GM19467 (cell line): Measurements from ENCODE around the gene TMPRSS6.
A peak's percentile ranks its signal among the peaks of the same experiment; 100 is the strongest.

ENCODE experiments used
- ATAC-seq: cut with Tn5 transposase; IDR thresholded peaks from one replicate; pipeline ENCODE4 v1.9.1; 2021; ENCODE audit warnings: mild to moderate bottlenecking, moderate library complexity; ENCODE audit not compliant: unreplicated experiment

Gene TMPRSS6

DNA sequence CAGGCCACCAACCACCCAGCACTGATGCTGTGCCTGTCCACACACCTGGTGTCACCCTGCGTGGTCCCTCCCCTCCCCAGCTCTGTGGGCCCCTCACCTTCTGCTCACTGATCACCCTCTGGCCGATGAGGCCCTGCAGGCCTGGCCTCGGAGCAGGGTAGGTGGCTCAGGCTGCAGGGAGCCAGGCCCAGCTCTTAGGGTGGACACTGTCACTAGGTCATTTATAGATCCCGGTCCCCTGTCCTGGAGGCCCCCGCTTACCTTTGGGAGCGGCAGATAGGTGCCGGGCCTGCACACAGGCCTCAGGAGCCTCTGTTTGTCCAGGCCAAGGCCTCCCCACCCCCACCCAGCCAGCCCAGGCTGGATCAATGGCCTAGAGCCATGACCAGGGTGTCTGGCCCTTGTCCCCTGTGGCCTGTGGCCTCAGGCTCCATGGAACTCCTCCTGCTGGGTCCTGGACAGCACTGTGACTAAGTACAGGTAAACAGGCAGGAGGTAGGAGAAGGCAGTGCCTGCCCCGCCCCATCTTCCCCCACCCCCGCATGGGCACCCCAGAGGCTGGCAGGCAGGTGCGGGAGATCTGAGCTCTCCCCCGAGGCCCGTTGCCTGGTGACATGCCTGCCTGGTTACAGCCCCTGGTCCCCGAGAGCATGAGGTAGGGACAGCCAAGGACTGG is at the start of gene TMPRSS6:
Gene TMPRSS6 (minus strand): TSS at position 472 of the 676 bp plus-strand sequence. CDS start 6,296 bp downstream, outside the sequence.
- ATAC-seq: no peak

DNA sequence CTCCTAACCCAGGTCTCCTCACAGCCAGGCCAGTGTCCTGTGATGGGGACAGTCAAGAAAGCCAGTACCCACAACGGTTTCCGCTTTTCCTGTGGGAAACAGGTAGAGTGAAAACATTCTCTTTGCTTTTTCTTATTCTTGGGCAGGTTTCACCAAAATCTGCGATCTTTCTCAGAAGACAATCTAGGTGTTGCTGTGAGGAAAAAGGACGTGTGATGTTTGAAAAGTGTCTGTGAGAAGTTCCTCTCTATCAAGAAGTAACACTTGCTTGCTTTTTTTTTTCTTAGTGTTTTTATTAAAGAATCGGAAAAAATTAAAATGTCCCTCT is 49.4 kb upstream of the TMPRSS6 start:
- ATAC-seq: no peak

DNA sequence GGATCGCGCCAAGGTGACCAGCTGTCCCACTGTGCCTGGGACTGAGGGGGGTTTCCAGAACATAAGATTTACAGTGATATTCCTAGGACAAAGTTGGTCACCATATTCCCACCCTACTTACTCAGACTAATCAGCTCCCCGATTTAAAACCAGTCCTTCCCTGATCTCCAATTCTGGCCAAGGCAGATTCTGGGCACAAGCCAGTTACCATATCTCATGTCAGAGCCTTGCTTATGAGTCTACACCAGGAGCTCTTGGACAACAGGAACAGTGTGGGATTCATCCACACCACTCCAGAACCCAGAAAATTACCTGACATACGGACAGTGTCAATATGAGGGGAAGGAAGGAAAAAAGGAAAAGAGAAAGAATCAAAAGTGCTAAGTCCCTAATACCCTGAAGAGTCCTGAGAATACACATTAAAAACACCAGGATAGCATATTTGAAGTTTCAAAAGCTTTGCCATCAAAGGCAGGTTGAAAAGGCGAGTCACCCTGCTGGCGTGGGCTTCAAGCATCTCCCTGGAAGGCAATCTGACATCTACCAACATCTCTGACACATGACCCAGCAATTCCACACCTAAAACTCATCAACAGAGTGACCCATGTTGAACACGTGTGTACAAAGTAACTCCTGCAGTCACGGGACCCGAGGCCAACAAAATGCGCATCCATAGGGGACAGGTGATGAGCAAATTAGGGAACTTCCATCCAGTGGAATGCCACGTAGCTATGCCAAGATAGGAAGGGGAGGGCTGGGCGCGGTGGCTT is 48.2 kb upstream of the TMPRSS6 start:
- no peak for ATAC-seq

GRCh38 chr22:37156686-37157435 is 47.3 kb upstream of the TMPRSS6 start:
- ATAC-seq: no peak

DNA sequence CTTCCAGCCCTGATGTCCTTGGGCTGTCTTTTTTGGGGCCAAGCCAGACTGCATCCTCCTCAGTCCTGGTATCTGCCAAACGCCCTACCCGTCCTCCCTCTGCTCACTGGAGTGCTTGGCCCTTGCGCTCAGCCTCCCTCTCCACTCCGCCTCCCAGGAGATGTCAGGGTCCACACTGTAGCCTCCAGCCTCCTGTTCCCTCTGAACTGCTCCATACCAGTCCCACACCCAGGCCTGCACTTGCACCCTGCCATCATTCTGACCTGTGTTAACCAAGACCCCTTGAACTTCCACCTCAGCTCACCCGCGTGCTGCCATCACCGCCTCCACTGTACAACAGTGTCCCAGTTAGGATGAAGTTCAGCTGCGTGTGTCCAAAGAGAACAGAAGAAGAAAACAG is 46.5 kb upstream of the TMPRSS6 start:
- ATAC-seq: no peak

DNA sequence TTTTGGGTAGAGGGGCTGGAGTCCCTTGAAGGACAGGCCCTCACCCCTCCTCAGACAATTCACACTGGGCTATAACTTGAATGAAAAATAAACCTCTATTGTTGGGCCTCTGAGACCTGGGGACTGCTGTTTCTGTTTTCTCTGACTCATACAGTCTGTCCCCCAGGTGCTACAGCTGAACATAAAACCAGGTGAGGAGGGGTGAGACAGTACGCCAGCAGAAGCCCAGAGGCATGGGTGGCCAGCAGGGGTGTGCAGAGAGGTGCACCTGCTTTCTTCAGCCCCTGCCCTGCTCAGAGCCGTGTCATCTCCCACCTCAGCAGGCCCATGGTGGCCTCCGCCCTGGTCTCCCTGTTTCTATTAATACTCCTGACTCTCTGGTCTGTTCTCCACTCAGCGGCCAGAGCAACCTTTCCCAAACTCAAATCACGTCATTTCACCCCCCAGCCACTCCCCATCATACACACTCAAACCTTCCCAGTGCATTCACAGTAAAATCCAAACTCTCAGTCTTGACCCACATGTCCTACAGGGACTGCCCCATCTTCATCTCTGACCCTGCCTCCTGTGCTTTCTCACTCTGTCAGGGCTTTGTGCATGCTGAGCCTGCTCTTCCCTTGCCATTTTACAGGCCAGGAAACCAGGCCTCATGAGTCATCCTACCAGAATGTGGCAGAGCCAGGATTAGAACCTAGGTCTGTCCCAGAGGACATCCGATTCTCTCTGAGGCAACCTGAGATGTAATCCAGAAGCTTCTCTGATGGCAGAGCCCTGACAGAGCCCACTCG is 45.6 kb upstream of the TMPRSS6 start:
- no peak for ATAC-seq

DNA sequence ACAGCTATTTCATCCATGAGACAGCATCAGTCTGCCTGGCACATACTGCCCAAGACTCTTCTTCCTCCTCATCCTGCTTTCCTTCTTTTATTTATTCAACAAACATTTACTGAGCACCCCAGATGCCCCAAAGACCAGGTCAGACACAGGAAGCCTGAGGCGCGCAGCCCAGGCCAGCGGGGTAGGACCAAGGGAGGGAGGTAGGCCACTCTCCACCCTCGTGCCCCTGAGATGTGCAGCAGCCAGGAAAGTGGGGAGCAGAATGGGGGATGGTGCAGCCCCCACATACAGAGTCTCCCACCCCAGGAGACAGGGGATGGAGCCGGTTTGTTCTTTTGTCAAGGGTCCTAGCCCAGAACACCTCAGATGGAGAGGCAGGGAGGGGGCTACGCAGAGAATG is 44.4 kb upstream of the TMPRSS6 start:
- ATAC-seq: no peak

- ATAC-seq: no peak
Measured at GRCh38 chr22:37151401-37151800, 41.9 kb upstream of the TMPRSS6 start.

- ATAC-seq: no peak
Measured at GRCh38 chr22:37150701-37151100, 41.2 kb upstream of the TMPRSS6 start.

GRCh38 chr22:37148742-37149665 is 39.5 kb upstream of the TMPRSS6 start:
- peak; percentile 5 for ATAC-seq

DNA sequence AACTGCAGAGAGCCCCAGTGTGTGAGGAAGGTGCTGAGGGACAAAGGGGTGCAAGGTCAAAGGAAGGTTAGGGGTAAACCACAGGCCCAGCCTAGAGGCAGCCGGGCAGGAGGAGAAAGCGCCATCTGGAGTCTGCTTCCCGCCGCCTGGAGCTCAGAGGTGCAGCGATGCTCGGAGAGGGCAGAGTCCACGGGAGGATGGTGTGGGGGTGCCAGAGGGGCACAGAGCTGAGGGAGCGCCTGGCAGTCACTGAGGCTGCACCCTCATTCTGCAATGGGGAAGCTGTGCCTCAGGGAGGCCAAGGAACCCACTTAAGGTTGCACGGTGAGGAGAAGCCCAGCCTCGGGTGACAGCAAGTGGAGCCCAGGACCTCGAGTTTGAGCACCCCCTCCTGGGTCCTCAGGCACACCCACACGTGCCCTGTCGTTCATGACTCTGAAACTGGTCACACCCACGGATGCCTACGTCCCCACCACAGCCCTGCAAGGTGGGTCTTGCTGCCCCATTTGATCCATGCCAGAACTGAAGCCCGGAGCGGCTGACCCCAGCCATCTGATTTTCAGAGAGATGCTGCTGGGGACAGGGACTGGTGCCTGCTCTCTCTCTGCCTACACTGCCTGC is 38.6 kb upstream of the TMPRSS6 start:
- ATAC-seq: no peak

- ATAC-seq: no peak
Measured at GRCh38 chr22:37147186-37147990, 37.9 kb upstream of the TMPRSS6 start.

DNA sequence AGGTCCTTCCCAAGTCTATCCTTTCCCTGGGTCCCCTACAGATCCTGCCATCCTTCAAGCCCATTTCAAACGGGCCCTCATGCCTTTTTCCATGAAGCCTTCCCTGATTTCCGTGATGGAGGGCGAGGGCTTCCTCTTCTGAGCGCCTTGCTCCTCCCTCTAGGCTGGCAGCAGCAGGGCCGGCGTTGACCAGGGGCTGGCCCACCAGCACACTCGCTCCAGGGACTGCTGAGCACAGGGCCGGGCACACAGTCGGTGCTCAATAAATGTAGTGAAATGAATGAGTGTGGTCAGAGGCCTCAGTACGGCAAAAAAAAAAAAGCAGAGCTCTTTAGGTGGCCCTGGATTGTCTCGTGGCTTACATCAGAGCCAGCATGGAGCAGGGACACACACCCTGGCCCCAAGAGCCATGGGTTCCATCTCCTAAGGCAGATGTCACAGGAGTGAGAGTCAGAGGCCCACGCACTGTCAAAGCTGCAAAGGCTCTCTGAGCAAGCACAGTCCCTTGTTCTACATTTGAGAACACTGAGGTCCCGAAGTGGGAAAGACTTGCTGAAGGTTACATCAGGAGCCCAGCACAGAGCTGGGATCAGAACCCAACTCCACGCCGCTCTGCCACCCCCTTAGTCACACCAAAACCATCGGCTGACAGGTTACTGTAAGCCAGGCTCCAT is 37.1 kb upstream of the TMPRSS6 start:
- no peak for ATAC-seq

DNA sequence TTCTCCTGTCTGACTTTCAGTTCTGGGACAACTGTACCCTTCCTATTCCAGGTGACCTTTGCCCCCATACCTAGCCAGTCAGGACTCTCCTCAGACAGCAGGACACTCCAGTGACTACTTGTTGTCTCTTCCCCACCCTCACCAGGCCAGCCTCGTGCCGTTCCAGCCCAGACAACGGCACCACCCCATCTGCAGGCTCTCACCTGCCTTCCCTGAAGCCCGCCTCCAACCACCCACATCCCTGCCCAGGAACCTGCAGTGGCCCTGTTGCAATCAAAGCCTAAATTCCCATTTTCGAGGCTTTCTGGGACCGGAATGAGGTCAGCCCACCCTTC is 36.5 kb upstream of the TMPRSS6 start:
- no peak for ATAC-seq

DNA sequence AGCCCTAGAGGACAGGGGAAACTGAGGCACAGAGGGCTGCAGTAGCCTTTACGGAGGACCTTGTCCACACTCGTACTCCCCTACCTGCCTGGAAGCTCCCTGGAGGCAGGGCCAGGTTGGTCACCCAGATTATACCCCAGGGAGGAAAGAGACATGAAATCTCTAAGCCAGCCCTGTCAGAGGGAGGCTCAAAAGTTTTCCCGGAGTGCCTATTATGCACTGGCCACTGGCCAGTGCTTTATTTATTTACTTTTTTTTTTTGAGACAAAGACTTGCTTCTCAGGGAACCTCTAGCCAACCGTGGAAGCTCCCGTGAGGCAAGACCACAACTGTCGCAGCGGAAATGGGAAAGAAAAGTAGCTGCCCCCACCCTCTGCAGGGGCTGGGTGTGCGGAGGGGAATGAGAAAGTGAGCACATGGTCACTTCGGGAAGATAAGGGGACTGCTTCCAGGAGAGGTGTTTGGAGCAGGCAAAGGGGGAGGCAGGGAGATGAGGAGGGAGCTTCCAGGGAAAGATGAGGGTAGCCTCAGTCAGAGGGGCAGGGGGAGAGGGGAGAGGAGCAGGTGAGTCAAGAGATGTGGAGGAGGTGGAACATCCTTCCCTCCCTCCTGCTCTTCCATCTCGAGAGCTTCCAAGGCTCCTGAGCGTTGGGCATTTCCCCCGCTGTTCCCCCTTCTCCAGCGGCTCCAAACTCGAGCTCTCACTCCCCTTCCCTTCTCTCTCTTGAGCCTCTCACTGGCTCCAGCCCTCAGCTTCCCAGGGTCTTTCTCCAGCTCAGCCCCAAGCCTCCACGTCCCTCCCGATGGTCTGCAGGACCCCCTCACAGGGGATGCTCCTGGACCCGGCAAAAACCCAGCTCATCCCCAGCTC is 35.9 kb upstream of the TMPRSS6 start:
- no peak for ATAC-seq

DNA sequence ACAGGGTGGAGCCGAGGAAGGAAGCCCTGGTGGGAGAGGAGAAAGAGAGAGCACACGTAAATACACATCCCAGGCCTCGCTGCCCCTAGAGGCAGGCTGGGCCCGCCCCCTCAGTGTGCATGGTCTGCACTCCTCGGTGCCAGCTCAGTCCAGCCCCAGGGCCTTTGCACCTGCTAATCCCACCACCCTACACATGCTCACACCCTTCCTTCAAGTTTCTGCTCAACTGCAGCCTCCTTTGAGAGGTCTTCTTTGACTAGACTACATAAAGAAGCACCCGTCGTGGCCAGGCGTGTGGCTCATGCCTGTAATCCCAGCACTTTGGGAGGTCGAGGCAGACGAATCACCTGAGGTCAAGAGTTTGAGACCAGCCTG is 34.7 kb upstream of the TMPRSS6 start:
- ATAC-seq: no peak

GRCh38 chr22:37141971-37142370 is 32.5 kb upstream of the TMPRSS6 start:
- ATAC-seq: no peak
